GM18519 (cell line): ENCODE measurements around the gene CD163L1.
"Not testable (repeated sequence)": the region's sequence is repeated elsewhere in the genome, so short reads cannot be mapped to it uniquely, and the experiment has no call there.

Experiments used
- ATAC-seq: cut with Tn5 transposase; IDR thresholded peaks from one replicate; pipeline ENCODE4 v1.9.1; 2021; ENCODE audit warnings: mild to moderate bottlenecking, moderate library complexity; ENCODE audit not compliant: unreplicated experiment, low FRiP score

Gene CD163L1

GRCh38 chr12:7444076-7444475 lies at the start of gene CD163L1:
CD163L1 (minus strand) TSS chr12:7444153; CDS start chr12:7444127, 26 bp downstream.
- no peak for ATAC-seq

DNA sequence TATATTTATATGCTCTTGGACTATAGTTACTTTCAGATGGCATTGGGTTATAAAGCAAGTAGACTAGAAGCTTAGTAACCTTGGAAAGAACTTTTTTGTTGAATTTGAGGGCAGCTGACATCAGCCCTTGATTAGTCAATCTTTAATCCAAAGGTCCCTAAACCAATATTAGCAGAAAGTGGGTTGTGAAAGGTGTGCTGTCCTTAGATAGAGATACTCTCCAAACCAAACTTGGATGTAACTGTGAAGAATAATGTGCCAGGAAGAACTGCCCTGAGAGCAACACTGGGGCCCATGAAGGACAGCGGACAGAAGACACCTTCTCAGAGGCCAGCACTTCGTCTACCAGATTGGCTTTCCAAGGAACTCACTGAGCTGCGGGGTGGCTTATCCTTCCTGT lies 49.1 kb upstream of the CD163L1 start:
- ATAC-seq = no peak

- no peak for ATAC-seq
Measured at GRCh38 chr12:7486512-7486911, 42.6 kb upstream of the CD163L1 start.

DNA sequence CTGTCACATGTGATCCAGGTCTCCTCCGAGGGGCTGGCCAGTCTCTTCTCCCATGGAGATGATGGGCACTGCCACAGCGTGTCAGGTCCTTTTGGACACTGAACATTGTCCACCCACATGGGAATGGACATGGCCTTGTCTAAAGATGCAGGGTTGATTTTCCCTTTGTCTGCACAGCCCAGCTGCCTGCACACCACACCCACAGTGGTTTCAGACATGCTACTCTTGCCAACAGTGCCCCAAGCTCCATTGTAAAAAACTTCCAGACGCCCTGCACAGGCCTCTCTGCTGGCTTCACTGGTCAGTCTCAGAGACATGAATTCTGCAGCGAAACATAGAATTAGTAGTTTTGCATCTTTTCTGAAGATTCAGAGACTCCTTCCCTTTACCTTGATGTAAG lies 41.1 kb upstream of the CD163L1 start:
- no peak for ATAC-seq

DNA sequence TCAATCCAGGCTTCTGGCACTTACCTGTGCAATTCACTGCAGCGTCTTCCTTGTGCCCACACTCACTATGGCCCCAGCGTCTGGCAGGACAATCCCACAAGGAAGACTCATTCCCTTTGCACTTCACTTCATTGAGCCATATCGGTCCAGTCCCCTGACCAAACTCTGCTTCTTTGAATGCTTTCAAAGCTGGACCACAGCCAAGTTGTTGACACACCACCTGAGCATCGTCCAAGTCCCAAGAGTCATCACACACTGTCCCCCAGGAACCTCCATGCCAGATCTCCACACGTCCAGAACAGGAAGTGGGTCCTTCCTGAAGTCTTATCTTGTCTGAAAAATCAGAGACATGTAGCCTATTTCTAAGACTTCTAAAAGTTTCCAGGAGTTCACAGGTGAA lies 39.4 kb upstream of the CD163L1 start:
- ATAC-seq = no peak

GRCh38 chr12:7479771-7480170 lies 35.8 kb upstream of the CD163L1 start:
- no peak for ATAC-seq

DNA sequence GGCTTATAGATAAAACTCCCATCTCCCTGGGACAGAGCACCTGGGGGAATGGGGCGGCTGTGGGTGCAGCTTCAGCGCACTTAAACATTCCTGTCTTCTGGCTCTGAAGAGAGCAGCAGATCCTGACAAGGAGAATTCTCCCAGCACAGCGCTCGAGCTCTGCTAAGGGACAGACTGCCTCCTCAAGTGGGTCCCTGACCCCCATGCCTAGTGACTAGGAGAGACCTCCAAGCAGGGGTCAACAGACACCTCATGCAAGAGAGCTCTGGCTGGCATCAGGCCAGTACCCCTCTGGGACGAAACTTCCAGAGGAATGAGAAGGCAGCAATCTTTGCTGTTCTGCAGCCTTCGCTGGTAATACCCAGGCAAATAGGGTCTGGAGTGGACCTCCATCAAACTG lies 28.1 kb upstream of the CD163L1 start:
- ATAC-seq = no peak

- ATAC-seq = no peak
Measured at GRCh38 chr12:7460375-7461259, 16.7 kb upstream of the CD163L1 start.

DNA sequence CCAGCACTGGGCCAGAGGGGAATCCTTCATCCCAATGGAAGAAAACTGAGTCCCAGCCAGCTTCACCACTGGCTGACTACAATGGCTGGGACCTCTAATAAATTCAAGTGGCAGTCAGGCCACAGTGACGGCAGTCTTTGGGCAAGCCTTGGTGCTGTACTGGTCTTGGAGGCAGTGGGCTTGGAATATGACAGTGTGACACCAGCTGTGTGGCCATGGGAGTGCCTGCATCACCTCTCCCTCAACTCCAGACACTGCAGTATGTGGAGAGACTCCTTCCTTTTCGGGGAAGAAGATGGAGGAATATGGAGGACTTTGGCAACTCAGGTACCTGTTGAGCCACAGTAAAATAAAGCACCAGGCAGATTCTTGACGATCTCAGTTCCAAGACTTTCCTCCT lies 16.0 kb upstream of the CD163L1 start:
- no peak for ATAC-seq

DNA sequence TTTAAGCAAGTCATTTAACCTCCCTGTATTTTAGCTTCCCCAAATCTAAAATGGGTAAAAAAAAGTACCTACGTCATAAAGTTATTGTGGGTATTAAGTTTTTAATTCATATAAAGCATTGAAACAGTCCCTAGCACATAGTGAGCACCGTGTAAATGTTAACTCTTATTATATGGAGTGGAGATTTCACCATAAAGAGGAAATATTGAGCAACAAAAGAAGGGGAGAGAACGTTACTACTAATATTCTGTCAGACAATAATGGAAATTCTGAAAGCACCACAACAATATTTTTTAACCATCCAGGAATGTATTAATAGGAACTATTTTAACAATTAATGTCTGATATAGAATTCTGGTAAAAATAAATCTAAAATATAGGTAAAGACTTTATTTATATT lies 7.8 kb upstream of the CD163L1 start:
- ATAC-seq = no peak

DNA sequence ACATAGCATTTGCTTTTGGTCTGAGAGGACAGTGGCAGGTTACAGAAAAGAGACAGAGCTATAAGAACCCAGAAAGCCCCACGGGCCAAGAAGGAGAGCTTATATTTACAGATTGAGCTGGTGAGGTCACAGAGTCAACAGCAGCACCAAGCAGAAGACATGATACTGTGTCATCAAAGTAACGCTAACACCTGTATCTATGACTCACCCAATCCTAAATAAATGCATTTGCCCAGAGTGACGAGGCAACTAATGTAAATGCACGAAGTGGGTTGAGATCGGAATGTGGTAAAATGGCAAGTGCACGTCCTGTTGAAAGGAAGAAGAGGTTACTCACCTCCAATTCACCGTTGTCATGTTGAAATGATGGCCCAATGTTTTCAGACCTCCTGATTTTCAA lies 6.7 kb upstream of the CD163L1 start:
- no peak for ATAC-seq

GRCh38 chr12:7448099-7448498 lies 4.1 kb upstream of the CD163L1 start:
- no peak for ATAC-seq

DNA sequence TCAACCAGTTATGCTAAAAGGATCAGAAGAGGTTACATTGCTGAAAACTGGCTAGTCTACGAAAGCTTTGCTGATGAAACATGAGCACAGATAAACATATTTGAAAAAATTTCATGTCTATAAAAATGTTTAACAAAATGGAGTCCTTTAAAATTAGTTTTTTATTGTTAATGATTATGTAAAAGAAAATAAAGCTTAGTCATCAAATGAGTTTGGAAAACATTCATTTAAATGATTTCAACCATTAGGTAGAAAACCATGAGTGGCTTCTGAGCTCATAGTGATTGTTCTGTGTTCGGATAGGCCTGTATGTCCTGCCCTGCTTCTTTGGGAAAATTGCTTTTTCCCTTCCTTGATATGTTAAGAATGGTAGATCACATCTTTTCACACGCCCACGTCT lies 584 bp upstream of the CD163L1 start:
- ATAC-seq = no peak

- ATAC-seq = no peak
Measured at GRCh38 chr12:7441216-7441615, 2.7 kb downstream of the CD163L1 start.

- ATAC-seq = no peak
Measured at GRCh38 chr12:7439579-7440505, 4.1 kb downstream of the CD163L1 start.

GRCh38 chr12:7438291-7438995 lies 5.5 kb downstream of the CD163L1 start:
- not testable (repeated sequence) for ATAC-seq

DNA sequence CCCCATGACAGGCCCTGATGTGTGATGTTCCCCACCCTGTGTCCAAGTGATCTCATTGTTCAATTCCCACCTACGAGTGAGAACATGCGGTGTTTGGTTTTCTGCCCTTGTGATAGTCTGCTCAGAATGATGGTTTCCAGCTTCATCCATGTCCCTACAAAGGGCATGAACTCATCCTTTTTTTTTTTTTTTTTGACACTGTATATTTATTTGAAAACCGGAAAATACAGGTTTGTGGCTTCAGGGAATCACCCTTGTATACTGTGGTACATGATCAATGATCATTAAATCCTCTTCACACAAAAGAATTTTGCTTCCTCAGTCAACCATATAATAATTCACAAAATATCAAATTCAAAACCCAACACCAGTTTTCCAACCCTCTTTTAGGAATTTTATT lies 6.5 kb downstream of the CD163L1 start:
- ATAC-seq = not testable (repeated sequence)

DNA sequence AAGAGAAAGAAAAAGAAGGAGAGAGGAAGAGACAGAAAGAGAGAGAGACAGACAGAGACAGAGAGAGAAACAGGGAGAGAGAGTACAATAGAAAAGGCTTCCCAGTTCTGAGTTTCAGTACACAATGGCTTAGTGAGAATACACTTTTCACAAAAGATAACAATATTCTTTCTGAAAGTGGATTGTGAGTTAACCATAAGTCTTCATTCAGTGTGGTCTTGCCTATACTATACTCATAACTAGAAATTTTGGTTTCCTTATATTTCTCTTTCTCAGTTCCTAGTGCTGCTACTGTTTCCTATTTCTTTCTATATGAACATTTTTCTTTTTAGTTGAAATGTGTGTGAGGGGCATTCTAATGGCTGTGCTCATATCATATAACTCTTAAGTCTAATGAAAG lies 9.3 kb downstream of the CD163L1 start:
- ATAC-seq = no peak

- ATAC-seq = no peak
Measured at GRCh38 chr12:7433276-7433822, 10.6 kb downstream of the CD163L1 start.

- no peak for ATAC-seq
Measured at GRCh38 chr12:7431993-7432685, 11.8 kb downstream of the CD163L1 start.
